Left lung (tissue), 10 donors: ENCODE measurements around the gene NAV1. TPM values are rescaled to one million over a fixed set of nuclear protein-coding genes. Genes with fewer than 3 reads are reported as not detected.

Experiments
- ATAC-seq: fragments of 200-7000 bp; cut with Tn5 transposase; one replicate; pipeline ENCODE4 v1.9.1; 2020; ENCODE audit warnings: moderate library complexity
- DNase-seq, 4 donors: peaks; one replicate each; pipeline ENCODE4 v3.0.0-alpha.2; 2013 to 2020
- H3K27ac ChIP-seq, 2 donors: fragments of 200-600 bp; sonication (generic) in 1 of 2; one replicate each; pipeline versions ENCODE4 v1.5.0 to v1.8.0; 2020 to 2021
- H3K27me3 ChIP-seq, 2 donors: fragments of 200-600 bp; sonication (generic) in 1 of 2; one replicate each; pipeline versions ENCODE4 v1.5.0 to v1.8.0; 2020 to 2021
- H3K36me3 ChIP-seq, 2 donors: fragments of 200-600 bp; sonication (generic) in 1 of 2; one replicate each; pipeline versions ENCODE4 v1.5.0 to v1.8.0; 2020 to 2021
- H3K4me1 ChIP-seq, 2 donors: fragments of 200-600 bp; one replicate each; pipeline ENCODE4 v1.8.0; 2021
- H3K4me3 ChIP-seq, 2 donors: fragments of 200-600 bp; sonication (generic) in 1 of 2; one replicate each; pipeline versions ENCODE4 v1.5.0 to v1.8.0; 2020 to 2021; ENCODE audit warnings: mild to moderate bottlenecking in 1 of 2
- H3K9me3 ChIP-seq, 2 donors: fragments of 200-600 bp; sonication (generic) in 1 of 2; one replicate each; pipeline versions ENCODE4 v1.5.0 to v1.8.0; 2020 to 2021
- CTCF ChIP-seq, 2 donors: fragments of 200-600 bp; sonication (generic) in 1 of 2; IDR thresholded peaks; one replicate each; pipeline versions ENCODE4 v1.5.0 to v1.8.0; 2021; ENCODE audit warnings: antibody characterized with exemption in 2 of 2
- intact Hi-C, 2 donors: fragments of 100-400 bp; cut with DNase I; formaldehyde crosslinking; loops; one replicate each; pipeline versions ENCODE4 v1.11.2 to v1.14.2; 2022
- polyA plus RNA-seq, 6 donors: library from polyadenylated mRNA; unstranded; fragments of 120-200 nt; gene quantifications; one replicate each; pipeline ENCODE4 v1.2.1, GENCODE V29; 2013; ENCODE audit not compliant: insufficient read length in 6 of 6
- total RNA-seq, 2 donors: library from RNA; stranded (reverse); fragmentation: NEBNext Ultra II Directional; extraction: Animal tissue kit (Norgen Biotek cat#: 25700); gene quantifications; one replicate each; pipeline ENCODE4 v1.2.1, GENCODE V29; 2021
- donor health status: DM: no; HTN: yes; CAD: no.
- donor health status: DM: no; HTN: no; CAD: no.

The NAV1 gene
- total and polyA plus RNA-seq, 8 donors, result 20.2 to 41.5 (median 27.9) TPM

GRCh38 chr1:201554789-201555592 is 16.1 kb downstream of the NAV1 start:
- peak overlapping the region in 1 of 2 donors; percentile 63 for H3K27ac ChIP-seq
- TF ChIP-seq CTCF (IDR thresholded peaks at IDR 0.05), result no peak
- no peak for DNase-seq
- H3K4me1 ChIP-seq, result peaks cover 3 to 80% of the 10 kb centered on the region in 2 donors
- no peaks in the 10 kb centered on the region for H3K9me3 ChIP-seq
- intact Hi-C loops, result loop anchor here in 1 of 2 donors (5.0 kb wide), 1 partner anchor 237 kb away; no protein-coding TSS in a partner anchor
- no peaks in the 10 kb centered on the region for H3K27me3 ChIP-seq
- H3K36me3 ChIP-seq, result no peaks in the 10 kb centered on the region
- H3K4me3 ChIP-seq, result no peak overlapping the region
- ATAC-seq, result no peak

GRCh38 chr1:201555593-201555945 is 16.6 kb downstream of the NAV1 start:
- no peak for DNase-seq
- ATAC-seq, result no peak
- Histone ChIP-seq H3K27me3 (no peaks in the 10 kb centered on the region), H3K4me3 (no peak overlapping the region), H3K27ac (no peak overlapping the region), H3K9me3 (no peaks in the 10 kb centered on the region), H3K4me1 (peaks cover 3 to 82% of the 10 kb centered on the region in 2 donors), H3K36me3 (no peaks in the 10 kb centered on the region)
- no peak for TF ChIP-seq CTCF (IDR thresholded peaks at IDR 0.05)
- intact Hi-C loops, result loop anchor here in 1 of 2 donors (5.0 kb wide), 1 partner anchor 237 kb away; no protein-coding TSS in a partner anchor

GRCh38 chr1:201556841-201557571 is 18.1 kb downstream of the NAV1 start:
- DNase-seq (no peak), ATAC-seq (no peak)
- Histone ChIP-seq H3K9me3 (no peaks in the 10 kb centered on the region), H3K4me1 (peaks cover 3 to 79% of the 10 kb centered on the region in 2 donors), H3K36me3 (no peaks in the 10 kb centered on the region), H3K4me3 (no peak overlapping the region), H3K27ac (peak overlapping the region in 1 of 2 donors; percentile 28), H3K27me3 (no peaks in the 10 kb centered on the region)
- intact Hi-C loops, result loop anchor here in 1 of 2 donors (5.0 kb wide), 1 partner anchor 235 kb away; no protein-coding TSS in a partner anchor
- no peak for TF ChIP-seq CTCF (IDR thresholded peaks at IDR 0.05)

GRCh38 chr1:201557572-201557958 is 18.6 kb downstream of the NAV1 start:
- DNase-seq, result no peak
- Histone ChIP-seq H3K36me3 (no peaks in the 10 kb centered on the region), H3K27ac (no peak overlapping the region), H3K27me3 (no peaks in the 10 kb centered on the region), H3K4me3 (no peak overlapping the region), H3K9me3 (no peaks in the 10 kb centered on the region), H3K4me1 (peaks cover 3 to 73% of the 10 kb centered on the region in 2 donors)
- no peak for TF ChIP-seq CTCF (IDR thresholded peaks at IDR 0.05)
- no peak for ATAC-seq
- intact Hi-C loops, result loop anchor here in 1 of 2 donors (5.0 kb wide), 1 partner anchor 235 kb away; no protein-coding TSS in a partner anchor

- Histone ChIP-seq H3K4me1 (peaks cover 0 to 57% of the 10 kb centered on the region in 2 donors), H3K4me3 (no peak overlapping the region), H3K9me3 (no peaks in the 10 kb centered on the region), H3K27me3 (no peaks in the 10 kb centered on the region), H3K36me3 (no peaks in the 10 kb centered on the region), H3K27ac (no peak overlapping the region)
- peak; percentile 99 for ATAC-seq
- peak; percentile 90 to 96 for TF ChIP-seq CTCF (IDR thresholded peaks at IDR 0.05)
- intact Hi-C loops, result loop anchor here in 1 of 2 donors (5.0 kb wide), 2 partner anchors 143 to 233 kb away; no protein-coding TSS in a partner anchor
- DNase-seq, result peak; percentile 76 to 93 (median 86)
These were observed 20.8 kb downstream of the NAV1 start for GRCh38 chr1:201559679-201560162.
